Mammary epithelial cell (primary cell): ENCODE results near the gene AS3MT.

Experiments
- EZH2 ChIP-seq: IDR thresholded peaks from 2 replicates; pipeline ENCODE4 v1.6.1; 2012; ENCODE audit warnings: low read length, inconsistent platforms, borderline replicate concordance
- TF ChIP-seq, protein P1 (sequence below), 2 donors: IDR thresholded peaks in 1 of 2; conservative IDR thresholded peaks in 1 of 2; 2 replicates each; pipeline ENCODE4 v1.5.1; 2011 to 2012; ENCODE audit warnings: inconsistent platforms in 2 of 2, low read length in 2 of 2, mild to moderate bottlenecking in 2 of 2, control low read depth in 1 of 2, low read depth in 1 of 2; ENCODE audit not compliant: insufficient read depth in 1 of 2; ENCODE audit errors: extremely low read depth in 1 of 2

GRCh38 chr10:102865620-102866019 is 3.6 kb upstream of the AS3MT start:
- TF ChIP-seq, protein P1, sequence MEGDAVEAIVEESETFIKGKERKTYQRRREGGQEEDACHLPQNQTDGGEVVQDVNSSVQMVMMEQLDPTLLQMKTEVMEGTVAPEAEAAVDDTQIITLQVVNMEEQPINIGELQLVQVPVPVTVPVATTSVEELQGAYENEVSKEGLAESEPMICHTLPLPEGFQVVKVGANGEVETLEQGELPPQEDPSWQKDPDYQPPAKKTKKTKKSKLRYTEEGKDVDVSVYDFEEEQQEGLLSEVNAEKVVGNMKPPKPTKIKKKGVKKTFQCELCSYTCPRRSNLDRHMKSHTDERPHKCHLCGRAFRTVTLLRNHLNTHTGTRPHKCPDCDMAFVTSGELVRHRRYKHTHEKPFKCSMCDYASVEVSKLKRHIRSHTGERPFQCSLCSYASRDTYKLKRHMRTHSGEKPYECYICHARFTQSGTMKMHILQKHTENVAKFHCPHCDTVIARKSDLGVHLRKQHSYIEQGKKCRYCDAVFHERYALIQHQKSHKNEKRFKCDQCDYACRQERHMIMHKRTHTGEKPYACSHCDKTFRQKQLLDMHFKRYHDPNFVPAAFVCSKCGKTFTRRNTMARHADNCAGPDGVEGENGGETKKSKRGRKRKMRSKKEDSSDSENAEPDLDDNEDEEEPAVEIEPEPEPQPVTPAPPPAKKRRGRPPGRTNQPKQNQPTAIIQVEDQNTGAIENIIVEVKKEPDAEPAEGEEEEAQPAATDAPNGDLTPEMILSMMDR (conservative IDR thresholded peaks at IDR 0.05 in 1 of 2, IDR thresholded peaks at IDR 0.05 in 1 of 2; ENCODE audit: extremely low read depth in 1 of 2, insufficient read depth in 1 of 2, low read depth in 1 of 2, low read length in 2 of 2), result no peak
- no peak for TF ChIP-seq EZH2
